Endometrial microvascular endothelial cells (primary cell): ENCODE results near the gene MEGF6. TPM values are rescaled to one million over a fixed set of nuclear protein-coding genes. Genes with fewer than 3 reads are reported as not detected.
"Not testable (repeated sequence)": the region's sequence is repeated elsewhere in the genome, so short reads cannot be mapped to it uniquely, and the experiment has no call there.

Experiments
- in situ Hi-C: cut with HindIII; loops from 2 replicates; pipeline ENCODE4 v1.10.0; 2017; ENCODE audit warnings: low sequenced_read_pairs, low pct_unique_long_range_greater_than_20kb; ENCODE audit errors: inconsistent ontology term
- total RNA-seq: library from RNA; depleted of rRNA; stranded (reverse); fragments of >200 nt; gene quantifications from one replicate; pipeline ENCODE4 v1.2.3, GENCODE V29; 2015; ENCODE audit errors: inconsistent ontology term

The MEGF6 gene
- total RNA-seq, 1 donor from 2014 or later = 2.0 TPM

GRCh38 chr1:3585353-3585868 is 25.9 kb downstream of the MEGF6 start:
- in situ Hi-C loops = not testable (repeated sequence)

GRCh38 chr1:3584915-3585314 is 26.4 kb downstream of the MEGF6 start:
- in situ Hi-C loops = no loop called here

- in situ Hi-C loops = not testable (repeated sequence)
Observed at GRCh38 chr1:3583751-3584150, 27.6 kb downstream of the MEGF6 start.

GRCh38 chr1:3581296-3582036 is 29.8 kb downstream of the MEGF6 start:
- in situ Hi-C loops = no loop called here

- in situ Hi-C loops = no loop called here
Observed at GRCh38 chr1:3580231-3580630, 31.1 kb downstream of the MEGF6 start.

- in situ Hi-C loops = no loop called here
Observed at GRCh38 chr1:3579626-3580025, 31.7 kb downstream of the MEGF6 start.

GRCh38 chr1:3578906-3579305 is 32.4 kb downstream of the MEGF6 start:
- in situ Hi-C loops = no loop called here

- in situ Hi-C loops = no loop called here
Observed at GRCh38 chr1:3578433-3578805, 32.9 kb downstream of the MEGF6 start.

- in situ Hi-C loops = no loop called here
Observed at GRCh38 chr1:3577711-3578432, 33.4 kb downstream of the MEGF6 start.

- in situ Hi-C loops = no loop called here
Observed at GRCh38 chr1:3577300-3577699, 34.0 kb downstream of the MEGF6 start.

- in situ Hi-C loops = no loop called here
Observed at GRCh38 chr1:3575993-3576392, 35.3 kb downstream of the MEGF6 start.

- in situ Hi-C loops = not testable (repeated sequence)
Observed at GRCh38 chr1:3575515-3575914, 35.8 kb downstream of the MEGF6 start.

- in situ Hi-C loops = no loop called here
Observed at GRCh38 chr1:3573500-3573899, 37.8 kb downstream of the MEGF6 start.

GRCh38 chr1:3572638-3573037 is 38.7 kb downstream of the MEGF6 start:
- in situ Hi-C loops = not testable (repeated sequence)

- in situ Hi-C loops = no loop called here
Observed at GRCh38 chr1:3571263-3571662, 40.0 kb downstream of the MEGF6 start.

- in situ Hi-C loops = no loop called here
Observed at GRCh38 chr1:3570066-3570986, 41.0 kb downstream of the MEGF6 start.

GRCh38 chr1:3569436-3569835 is 41.9 kb downstream of the MEGF6 start:
- in situ Hi-C loops = no loop called here

- in situ Hi-C loops = no loop called here
Observed at GRCh38 chr1:3568815-3569435, 42.4 kb downstream of the MEGF6 start.
